A549 (cell line): ENCODE results near the gene GABRR2. TPM values are rescaled to one million over a fixed set of nuclear protein-coding genes. Genes with fewer than 3 reads are reported as not detected.

Experiments used
- ATAC-seq, 2 experiments: fragments of 200-7000 bp in 1 of 2; fragments of >200 bp in 1 of 2; cut with Nextera tagmentation in 1 of 2; cut with Tn5 transposase in 1 of 2; 3 replicates each; pipeline versions ENCODE4 v1.8.0 to v1.9.1; 2018 to 2020; ENCODE audit warnings: mild to moderate bottlenecking in 1 of 2, moderate library complexity in 1 of 2
- CTCF ChIA-PET: fragments of 300-600 bp; sonication (Branson Sonifier 250); formaldehyde crosslinking; extraction: SDS; loops from one replicate; lab custom pipeline; 2021; ENCODE audit warnings: antibody characterized with exemption, inconsistent platforms; lab: Yijun Ruan, JAX
- POLR2A ChIA-PET: fragments of 350-600 bp; formaldehyde crosslinking; extraction: SDS; loops from one replicate; lab custom pipeline; 2021; ENCODE audit warnings: antibody characterized with exemption, inconsistent platforms; lab: Yijun Ruan, JAX
- DNase-seq, 2 experiments: peaks; one replicate each; pipeline versions ENCODE4 v3.0.0 to v3.0.0-alpha.2; 2011 to 2016; ENCODE audit warnings: low read depth in 1 of 2, low spot score in 1 of 2
- FAIRE-seq: peaks from 2 replicates; lab custom pipeline; 2011; peaks lifted over from hg19 to GRCh38; lab: Jason Lieb, UNC
- H3K27ac ChIP-seq, 2 experiments: fragments of >200 bp; sonication (Bioruptor Twin); formaldehyde crosslinking; 3 replicates each; pipeline ENCODE4 v1.5.1; 2016 to 2017
- H3K4me1 ChIP-seq: fragments of >200 bp; sonication (Bioruptor Twin); formaldehyde crosslinking; 3 replicates; pipeline ENCODE4 v1.6.1; 2016
- H3K4me2 ChIP-seq: fragments of >200 bp; sonication (Bioruptor Twin); formaldehyde crosslinking; 3 replicates; pipeline ENCODE4 v1.6.1; 2016
- H3K4me3 ChIP-seq: fragments of >200 bp; sonication (Bioruptor Twin); formaldehyde crosslinking; 3 replicates; pipeline ENCODE4 v1.5.1; 2016
- H3K9me3 ChIP-seq: fragments of >200 bp; sonication (Bioruptor Twin); formaldehyde crosslinking; 3 replicates; pipeline ENCODE4 v1.6.1; 2016
- CBX8 ChIP-seq: fragments of 200-600 bp; sonication (generic); IDR thresholded peaks from 2 replicates; pipeline ENCODE4 v1.6.1; 2016
- EHMT2 ChIP-seq: fragments of 200-600 bp; sonication (generic); IDR thresholded peaks from 2 replicates; pipeline ENCODE4 v1.6.1; 2016; ENCODE audit warnings: antibody characterized with exemption, low read depth, mild to moderate bottlenecking, moderate library complexity
- ESRRA ChIP-seq: fragments of 150-350 bp; IDR thresholded peaks from 2 replicates; pipeline ENCODE4 v1.6.1; 2014; ENCODE audit warnings: mild to moderate bottlenecking, low read length, borderline replicate concordance
- FOSB ChIP-seq: fragments of 250-450 bp; sonication (Bioruptor Pico); IDR thresholded peaks from 2 replicates; pipeline ENCODE4 v1.5.0; 2020; ENCODE audit warnings: mild to moderate bottlenecking, moderate library complexity
- FOXS1 ChIP-seq: fragments of 250-450 bp; sonication (Bioruptor Pico); IDR thresholded peaks from 2 replicates; pipeline ENCODE4 v1.5.0; 2020; ENCODE audit warnings: mild to moderate bottlenecking, moderate library complexity
- GATA3 ChIP-seq: IDR thresholded peaks from 2 replicates; pipeline ENCODE4 v1.6.1; 2012; ENCODE audit warnings: borderline replicate concordance
- HOXB13 ChIP-seq: fragments of 250-450 bp; sonication (Bioruptor Pico); IDR thresholded peaks from 2 replicates; pipeline ENCODE4 v1.5.0; 2020; ENCODE audit warnings: low read depth, mild to moderate bottlenecking, moderate library complexity
- JUN ChIP-seq, 2 experiments: fragments of >200 bp; sonication (Bioruptor Twin); formaldehyde crosslinking; IDR thresholded peaks; 2 replicates in 1 of 2; 3 replicates in 1 of 2; pipeline ENCODE4 v1.6.1; 2016 to 2017
- MAFK ChIP-seq: fragments of 450-650 bp; IDR thresholded peaks from 2 replicates; pipeline ENCODE4 v1.6.1; 2014; ENCODE audit not compliant: partially characterized antibody
- MAZ ChIP-seq: fragments of 150-350 bp; IDR thresholded peaks from 2 replicates; pipeline ENCODE4 v1.6.1; 2014; ENCODE audit warnings: antibody characterized with exemption, low read depth, low read length, borderline replicate concordance
- MYC ChIP-seq: IDR thresholded peaks from 2 replicates; pipeline ENCODE4 v1.6.1; 2012; ENCODE audit warnings: mild to moderate bottlenecking, inconsistent platforms, low read length, improper control_type of control experiment, borderline replicate concordance
- NFE2L2 ChIP-seq: fragments of 150-350 bp; conservative IDR thresholded peaks from 2 replicates; pipeline ENCODE4 v1.6.1; 2014; ENCODE audit warnings: low read length
- NR3C1 ChIP-seq: fragments of >200 bp; sonication (Bioruptor Twin); formaldehyde crosslinking; IDR thresholded peaks from 3 replicates; pipeline ENCODE4 v1.6.1; 2017
- POLR2A ChIP-seq: IDR thresholded peaks from 2 replicates; pipeline ENCODE4 v1.6.1; 2012; ENCODE audit warnings: mild to moderate bottlenecking, low read length
- RARB ChIP-seq: fragments of 250-450 bp; sonication (Bioruptor Pico); IDR thresholded peaks from 2 replicates; pipeline ENCODE4 v1.8.0; 2021; ENCODE audit warnings: mild to moderate bottlenecking, moderate library complexity
- RCOR1 ChIP-seq: fragments of 150-350 bp; IDR thresholded peaks from 2 replicates; pipeline ENCODE4 v1.6.1; 2014; ENCODE audit warnings: antibody characterized with exemption, low read length, low read depth
- RFX5 ChIP-seq: fragments of 450-650 bp; IDR thresholded peaks from 2 replicates; pipeline ENCODE4 v1.7.1; 2014; ENCODE audit warnings: antibody characterized with exemption, mild to moderate bottlenecking, moderate library complexity
- ZC3H11A ChIP-seq: fragments of 450-650 bp; IDR thresholded peaks from 2 replicates; pipeline ENCODE4 v1.6.1; 2014; ENCODE audit warnings: antibody characterized with exemption, mild to moderate bottlenecking
- ZFP36 ChIP-seq: fragments of 450-650 bp; IDR thresholded peaks from 2 replicates; pipeline ENCODE4 v1.6.1; 2014; ENCODE audit warnings: borderline replicate concordance; ENCODE audit not compliant: partially characterized antibody
- ZNF302 ChIP-seq: fragments of 250-450 bp; sonication (Bioruptor Pico); IDR thresholded peaks from 2 replicates; pipeline ENCODE4 v1.9.0; 2021; ENCODE audit warnings: inconsistent platforms, mild to moderate bottlenecking, moderate library complexity
- WGBS: methylation state at CpG from one replicate; pipeline ENCODE4 v1.1.6; 2017; ENCODE audit errors: missing lambda C conversion rate; 5-methylcytosine and 5-hydroxymethylcytosine counted together
- polyA plus RNA-seq, 4 experiments: library from polyadenylated mRNA; depleted of rRNA in 3 of 4; stranded (reverse); fragments of >200 nt; fragmentation: RNase III in 1 of 4; extraction: RNeasy Plus Mini Kit Qiagen cat#74134 plus additional on column Dnase treatment in 1 of 4; gene quantifications; 2 replicates in 3 of 4; 3 replicates in 1 of 4; pipeline ENCODE4 v1.2.3, GENCODE V29; 2011 to 2017
- TF ChIP-seq, protein P1 (sequence below): fragments of 200-600 bp; sonication (generic); IDR thresholded peaks from 2 replicates; pipeline ENCODE4 v1.6.1; 2016; ENCODE audit warnings: antibody characterized with exemption, mild to moderate bottlenecking, moderate library complexity
- TF ChIP-seq, protein P2 (sequence below): fragments of 250-450 bp; sonication (Bioruptor Pico); IDR thresholded peaks from 2 replicates; pipeline ENCODE4 v1.5.0; 2021; ENCODE audit warnings: mild to moderate bottlenecking, moderate library complexity, borderline replicate concordance
- TF ChIP-seq, protein P3 (sequence below): fragments of 250-450 bp; sonication (Bioruptor Pico); IDR thresholded peaks from 2 replicates; pipeline ENCODE4 v1.5.0; 2020; ENCODE audit warnings: low read depth, mild to moderate bottlenecking, moderate library complexity
- TF ChIP-seq, protein P4 (sequence below): IDR thresholded peaks from 2 replicates; pipeline ENCODE4 v1.6.1; 2012

Gene GABRR2
- polyA plus RNA-seq, 2 of the 4 experiments (the other 2 are of a cell fraction): 0.08 to 0.09 TPM

DNA sequence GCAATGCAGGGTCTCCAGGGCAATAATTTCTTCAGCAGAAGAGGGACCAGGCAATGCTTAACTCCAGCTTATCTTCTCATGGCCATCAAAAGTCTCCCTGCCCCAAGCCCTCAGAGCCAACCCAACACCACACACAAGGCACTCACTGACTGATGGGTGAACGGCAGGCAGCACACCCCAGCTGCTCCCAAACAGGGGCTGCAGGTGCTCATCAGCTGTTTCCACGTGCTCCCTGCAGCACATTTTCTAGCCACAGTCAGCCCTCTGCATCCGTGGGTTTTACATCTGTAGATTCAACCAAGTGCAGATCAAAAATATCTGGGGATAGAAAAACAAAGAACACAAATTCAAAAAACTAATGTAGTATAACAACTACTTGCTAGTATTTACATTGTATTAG is 94.0 kb downstream of the GABRR2 start:
- H3K27ac ChIP-seq: no peak overlapping the region
- no peak overlapping the region for H3K4me2 ChIP-seq
- H3K9me3 ChIP-seq: no peaks in the 10 kb centered on the region
- CTCF ChIA-PET: no interaction called here
- TF ChIP-seq ZFP36 (no peak), HOXB13 (no peak), FOSB (CRISPR knock-in tag) (no peak), NFE2L2 (no peak), MYC (no peak), MAZ (no peak), ZC3H11A (no peak), CBX8 (no peak), RARB (no peak), MAFK (no peak), ZNF302 (CRISPR knock-in tag) (no peak), NR3C1 (no peak), FOXS1 (no peak)
- TF ChIP-seq, protein P1, sequence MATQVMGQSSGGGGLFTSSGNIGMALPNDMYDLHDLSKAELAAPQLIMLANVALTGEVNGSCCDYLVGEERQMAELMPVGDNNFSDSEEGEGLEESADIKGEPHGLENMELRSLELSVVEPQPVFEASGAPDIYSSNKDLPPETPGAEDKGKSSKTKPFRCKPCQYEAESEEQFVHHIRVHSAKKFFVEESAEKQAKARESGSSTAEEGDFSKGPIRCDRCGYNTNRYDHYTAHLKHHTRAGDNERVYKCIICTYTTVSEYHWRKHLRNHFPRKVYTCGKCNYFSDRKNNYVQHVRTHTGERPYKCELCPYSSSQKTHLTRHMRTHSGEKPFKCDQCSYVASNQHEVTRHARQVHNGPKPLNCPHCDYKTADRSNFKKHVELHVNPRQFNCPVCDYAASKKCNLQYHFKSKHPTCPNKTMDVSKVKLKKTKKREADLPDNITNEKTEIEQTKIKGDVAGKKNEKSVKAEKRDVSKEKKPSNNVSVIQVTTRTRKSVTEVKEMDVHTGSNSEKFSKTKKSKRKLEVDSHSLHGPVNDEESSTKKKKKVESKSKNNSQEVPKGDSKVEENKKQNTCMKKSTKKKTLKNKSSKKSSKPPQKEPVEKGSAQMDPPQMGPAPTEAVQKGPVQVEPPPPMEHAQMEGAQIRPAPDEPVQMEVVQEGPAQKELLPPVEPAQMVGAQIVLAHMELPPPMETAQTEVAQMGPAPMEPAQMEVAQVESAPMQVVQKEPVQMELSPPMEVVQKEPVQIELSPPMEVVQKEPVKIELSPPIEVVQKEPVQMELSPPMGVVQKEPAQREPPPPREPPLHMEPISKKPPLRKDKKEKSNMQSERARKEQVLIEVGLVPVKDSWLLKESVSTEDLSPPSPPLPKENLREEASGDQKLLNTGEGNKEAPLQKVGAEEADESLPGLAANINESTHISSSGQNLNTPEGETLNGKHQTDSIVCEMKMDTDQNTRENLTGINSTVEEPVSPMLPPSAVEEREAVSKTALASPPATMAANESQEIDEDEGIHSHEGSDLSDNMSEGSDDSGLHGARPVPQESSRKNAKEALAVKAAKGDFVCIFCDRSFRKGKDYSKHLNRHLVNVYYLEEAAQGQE: no peak
- TF ChIP-seq, protein P2, sequence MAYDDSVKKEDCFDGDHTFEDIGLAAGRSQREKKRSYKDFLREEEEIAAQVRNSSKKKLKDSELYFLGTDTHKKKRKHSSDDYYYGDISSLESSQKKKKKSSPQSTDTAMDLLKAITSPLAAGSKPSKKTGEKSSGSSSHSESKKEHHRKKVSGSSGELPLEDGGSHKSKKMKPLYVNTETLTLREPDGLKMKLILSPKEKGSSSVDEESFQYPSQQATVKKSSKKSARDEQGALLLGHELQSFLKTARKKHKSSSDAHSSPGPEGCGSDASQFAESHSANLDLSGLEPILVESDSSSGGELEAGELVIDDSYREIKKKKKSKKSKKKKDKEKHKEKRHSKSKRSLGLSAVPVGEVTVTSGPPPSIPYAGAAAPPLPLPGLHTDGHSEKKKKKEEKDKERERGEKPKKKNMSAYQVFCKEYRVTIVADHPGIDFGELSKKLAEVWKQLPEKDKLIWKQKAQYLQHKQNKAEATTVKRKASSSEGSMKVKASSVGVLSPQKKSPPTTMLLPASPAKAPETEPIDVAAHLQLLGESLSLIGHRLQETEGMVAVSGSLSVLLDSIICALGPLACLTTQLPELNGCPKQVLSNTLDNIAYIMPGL (CRISPR knock-in tag): no peak
- TF ChIP-seq, protein P3, sequence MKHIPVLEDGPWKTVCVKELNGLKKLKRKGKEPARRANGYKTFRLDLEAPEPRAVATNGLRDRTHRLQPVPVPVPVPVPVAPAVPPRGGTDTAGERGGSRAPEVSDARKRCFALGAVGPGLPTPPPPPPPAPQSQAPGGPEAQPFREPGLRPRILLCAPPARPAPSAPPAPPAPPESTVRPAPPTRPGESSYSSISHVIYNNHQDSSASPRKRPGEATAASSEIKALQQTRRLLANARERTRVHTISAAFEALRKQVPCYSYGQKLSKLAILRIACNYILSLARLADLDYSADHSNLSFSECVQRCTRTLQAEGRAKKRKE (CRISPR knock-in tag): no peak
- H3K4me1 ChIP-seq: no peaks in the 10 kb centered on the region
- FAIRE-seq: no peak
- H3K4me3 ChIP-seq: no peak overlapping the region
- POLR2A ChIA-PET: no interaction called here
- 41% methylated on average over 3 of the region's 3 CpGs for WGBS
- ATAC-seq: no peak
- no peak for DNase-seq

DNA sequence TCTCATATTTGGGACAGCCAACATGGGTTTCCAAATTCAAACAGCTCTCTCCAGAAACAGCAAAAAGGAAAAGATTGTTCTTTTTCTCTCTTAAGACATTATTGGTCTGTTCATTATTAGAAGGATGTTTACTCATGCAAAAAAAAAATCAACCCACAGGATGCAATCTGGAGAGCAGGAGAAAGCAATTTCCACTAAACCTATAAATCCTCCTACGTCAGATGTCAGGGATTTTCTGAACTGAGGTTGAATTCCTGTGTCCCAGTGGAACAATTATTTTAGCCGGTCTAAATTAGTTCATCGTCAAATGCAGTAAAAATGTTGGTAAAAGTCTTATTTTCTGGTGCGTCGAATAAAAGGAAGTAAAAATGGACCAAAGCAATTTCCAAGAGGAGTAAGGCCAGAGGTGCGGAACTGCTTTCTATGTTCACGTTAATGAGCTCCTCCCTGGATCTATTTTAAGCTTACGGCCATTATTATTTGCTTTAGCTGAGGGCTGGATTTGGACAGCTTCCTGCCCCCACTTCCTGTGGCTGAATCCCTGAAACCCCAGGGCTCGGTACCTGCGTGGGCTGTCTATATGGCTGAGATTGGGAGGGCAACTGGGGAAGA is 97.7 kb downstream of the GABRR2 start, which contains the start of gene GABRR1:
Gene GABRR1, minus strand, starts transcription at position 60 of the 612 bp plus-strand sequence. Its CDS starts 36 bp downstream, at position 24.
- ATAC-seq (no peak), DNase-seq (no peak)
- TF ChIP-seq POLR2A (no peak), GATA3 (no peak), MAZ (no peak), HOXB13 (no peak), ZC3H11A (no peak), RCOR1 (no peak), JUN (IDR thresholded peaks at IDR 0.05) (no peak), ESRRA (no peak), ZNF302 (CRISPR knock-in tag) (no peak), EHMT2 (no peak), RFX5 (no peak)
- TF ChIP-seq, protein P1: no peak
- TF ChIP-seq, protein P4, sequence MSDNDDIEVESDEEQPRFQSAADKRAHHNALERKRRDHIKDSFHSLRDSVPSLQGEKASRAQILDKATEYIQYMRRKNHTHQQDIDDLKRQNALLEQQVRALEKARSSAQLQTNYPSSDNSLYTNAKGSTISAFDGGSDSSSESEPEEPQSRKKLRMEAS: no peak
- TF ChIP-seq, all 56 proteins: peak for 0
- FAIRE-seq: no peak
- 79% methylated on average over 10 of the region's 10 CpGs for WGBS
- H3K27ac ChIP-seq: no peak within 1 kb of the TSS
- H3K9me3 ChIP-seq: no peaks in the 10 kb centered on the region
- ChIA-PET CTCF (no interaction called here), POLR2A (no interaction called here)
- H3K4me3 ChIP-seq: no peak within 1 kb of the TSS
- no peaks in the 10 kb centered on the region for H3K4me1 ChIP-seq
- no peak within 1 kb of the TSS for H3K4me2 ChIP-seq
